C4-2B (cell line): Measurements from ENCODE around the gene AKNA.

Source experiments
- H3K27ac ChIP-seq: fragments of 450-650 bp; 2 replicates; pipeline ENCODE4 v1.5.1; 2017
- CTCF ChIP-seq: fragments of 450-650 bp; conservative IDR thresholded peaks from 2 replicates; pipeline ENCODE4 v1.5.1; 2017; ENCODE audit warnings: mild to moderate bottlenecking
- ZFX ChIP-seq: fragments of 450-650 bp; IDR thresholded peaks from 2 replicates; pipeline ENCODE4 v1.6.1; 2017

The AKNA gene

GRCh38 chr9:114370968-114371320 is 16.8 kb downstream of the AKNA start:
- H3K27ac ChIP-seq: no peak overlapping the region
- no peak for TF ChIP-seq ZFX
- no peak for TF ChIP-seq CTCF

- TF ChIP-seq ZFX (no peak), CTCF (no peak)
Observed at GRCh38 chr9:114370251-114370967, 17.4 kb downstream of the AKNA start.

GRCh38 chr9:114369216-114370130 is 18.3 kb downstream of the AKNA start:
- H3K27ac ChIP-seq: no peak overlapping the region
- no peak for TF ChIP-seq CTCF
- TF ChIP-seq ZFX: no peak

More at GRCh38 chr9:114370251-114370967, 17.4 kb downstream of the AKNA start:
- H3K27ac ChIP-seq: no peak overlapping the region

- H3K27ac ChIP-seq: no peak overlapping the region
- TF ChIP-seq CTCF (no peak), ZFX (no peak)
Observed at GRCh38 chr9:114367772-114368569, 19.8 kb downstream of the AKNA start.

GRCh38 chr9:114367366-114367765 is 20.4 kb downstream of the AKNA start:
- no peak for TF ChIP-seq ZFX
- no peak for TF ChIP-seq CTCF

GRCh38 chr9:114366334-114367128 is 21.3 kb downstream of the AKNA start:
- H3K27ac ChIP-seq: no peak overlapping the region
- no peak for TF ChIP-seq CTCF
- TF ChIP-seq ZFX: no peak

More at GRCh38 chr9:114367366-114367765, 20.4 kb downstream of the AKNA start:
- no peak overlapping the region for H3K27ac ChIP-seq
